Measurements from ENCODE around the gene ACBD6. TPM values are rescaled to one million over a fixed set of nuclear protein-coding genes. Genes with fewer than 3 reads are reported as not detected.

The ACBD6 gene
- total RNA-seq, 3 donors from 2014 or later (not counting 1 experiment from before 2014, with no cell fraction given), result 29.8 to 47.3 (median 41.9) TPM

DNA sequence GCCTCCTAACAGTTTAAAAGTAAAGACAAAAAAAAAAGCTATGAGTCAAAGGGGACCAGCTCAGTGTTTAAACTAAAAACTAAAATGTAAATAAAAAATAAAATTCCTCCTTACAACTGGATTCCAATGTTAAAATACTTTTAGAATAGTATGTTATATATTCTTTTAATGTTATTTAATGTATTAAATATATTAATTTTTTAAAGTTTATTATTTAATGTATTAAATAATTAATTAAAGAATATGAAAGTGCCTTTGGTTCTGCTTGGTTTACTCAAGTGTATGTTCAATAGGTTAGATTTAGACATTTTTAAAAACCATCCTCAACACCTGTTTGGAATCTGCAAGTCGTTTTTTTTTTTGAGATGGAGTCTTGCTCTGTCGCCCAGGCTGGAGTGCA is 13.1 kb downstream of the ACBD6 start:
- Mint-ChIP-seq H3K27ac (no peak overlapping the region), H3K4me1 (peaks cover 5 to 21% of the 10 kb centered on the region in 2 donors), H3K9me3 (no peaks in the 10 kb centered on the region), H3K27me3 (ENCODE audit: low read depth in 2 of 2) (no peaks in the 10 kb centered on the region), H3K4me3 (no peak overlapping the region), H3K36me3 (no peaks in the 10 kb centered on the region)
- Histone ChIP-seq H3K4me1 (ENCODE audit: control insufficient read depth, insufficient read depth, low read length) (no peaks in the 10 kb centered on the region), H3K27me3 (ENCODE audit: control insufficient read depth, insufficient read depth, low read length) (no peaks in the 10 kb centered on the region), H3K9me3 (ENCODE audit: control insufficient read depth, insufficient read depth, low read length) (no peaks in the 10 kb centered on the region), H3K27ac (ENCODE audit: low read length) (no peak overlapping the region), H3K4me3 (ENCODE audit: low read length) (no peak overlapping the region), H3K36me3 (ENCODE audit: control insufficient read depth, insufficient read depth, low read length) (peaks cover 11% of the 10 kb centered on the region)
- WGBS (ENCODE audit: insufficient coverage), result 91% methylated on average over 2 of the region's 2 CpGs
- intact Hi-C loops (cut with micrococcal nuclease), result no loop called here
- TF ChIP-seq, protein P1, sequence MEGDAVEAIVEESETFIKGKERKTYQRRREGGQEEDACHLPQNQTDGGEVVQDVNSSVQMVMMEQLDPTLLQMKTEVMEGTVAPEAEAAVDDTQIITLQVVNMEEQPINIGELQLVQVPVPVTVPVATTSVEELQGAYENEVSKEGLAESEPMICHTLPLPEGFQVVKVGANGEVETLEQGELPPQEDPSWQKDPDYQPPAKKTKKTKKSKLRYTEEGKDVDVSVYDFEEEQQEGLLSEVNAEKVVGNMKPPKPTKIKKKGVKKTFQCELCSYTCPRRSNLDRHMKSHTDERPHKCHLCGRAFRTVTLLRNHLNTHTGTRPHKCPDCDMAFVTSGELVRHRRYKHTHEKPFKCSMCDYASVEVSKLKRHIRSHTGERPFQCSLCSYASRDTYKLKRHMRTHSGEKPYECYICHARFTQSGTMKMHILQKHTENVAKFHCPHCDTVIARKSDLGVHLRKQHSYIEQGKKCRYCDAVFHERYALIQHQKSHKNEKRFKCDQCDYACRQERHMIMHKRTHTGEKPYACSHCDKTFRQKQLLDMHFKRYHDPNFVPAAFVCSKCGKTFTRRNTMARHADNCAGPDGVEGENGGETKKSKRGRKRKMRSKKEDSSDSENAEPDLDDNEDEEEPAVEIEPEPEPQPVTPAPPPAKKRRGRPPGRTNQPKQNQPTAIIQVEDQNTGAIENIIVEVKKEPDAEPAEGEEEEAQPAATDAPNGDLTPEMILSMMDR (IDR thresholded peaks at IDR 0.05), result no peak
- DNase-seq (no peak), ATAC-seq (no peak)

DNA sequence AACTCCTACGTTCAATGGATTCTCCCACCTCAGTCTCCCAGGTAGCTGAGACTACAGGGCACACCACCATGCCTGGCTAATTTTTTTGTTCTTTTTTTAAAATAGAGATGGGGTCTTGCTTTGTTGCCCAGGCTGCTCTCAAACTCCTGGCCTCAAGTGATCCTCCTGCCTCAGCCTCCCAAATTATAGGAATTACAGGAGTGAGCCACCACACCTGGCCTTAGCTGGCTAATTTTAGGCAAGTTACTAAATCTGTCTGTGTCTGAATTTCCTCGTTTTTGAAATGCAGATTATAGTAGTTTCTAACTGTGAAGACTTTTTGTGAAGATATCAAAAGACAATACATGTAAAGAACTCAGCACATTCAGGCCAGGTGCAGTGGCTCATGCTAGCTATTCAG is 13.7 kb downstream of the ACBD6 start:
- Mint-ChIP-seq H3K27me3 (ENCODE audit: low read depth in 2 of 2) (no peaks in the 10 kb centered on the region), H3K4me3 (no peak overlapping the region), H3K27ac (no peak overlapping the region), H3K4me1 (peaks cover 4 to 21% of the 10 kb centered on the region in 2 donors), H3K36me3 (no peaks in the 10 kb centered on the region), H3K9me3 (no peaks in the 10 kb centered on the region)
- DNase-seq (no peak), ATAC-seq (no peak)
- H3K27me3 ChIP-seq (ENCODE audit: control insufficient read depth, insufficient read depth, low read length), result no peaks in the 10 kb centered on the region
- H3K27ac ChIP-seq (ENCODE audit: low read length), result no peak overlapping the region
- H3K36me3 ChIP-seq (ENCODE audit: control insufficient read depth, insufficient read depth, low read length), result peaks cover 11% of the 10 kb centered on the region
- H3K9me3 ChIP-seq (ENCODE audit: control insufficient read depth, insufficient read depth, low read length), result no peaks in the 10 kb centered on the region
- H3K4me3 ChIP-seq (ENCODE audit: low read length), result no peak overlapping the region
- WGBS (ENCODE audit: insufficient coverage), result 89% methylated on average over 2 of the region's 2 CpGs
- TF ChIP-seq, protein P1 (IDR thresholded peaks at IDR 0.05), result no peak
- intact Hi-C loops (cut with micrococcal nuclease), result no loop called here
- H3K4me1 ChIP-seq (ENCODE audit: control insufficient read depth, insufficient read depth, low read length), result no peaks in the 10 kb centered on the region

DNA sequence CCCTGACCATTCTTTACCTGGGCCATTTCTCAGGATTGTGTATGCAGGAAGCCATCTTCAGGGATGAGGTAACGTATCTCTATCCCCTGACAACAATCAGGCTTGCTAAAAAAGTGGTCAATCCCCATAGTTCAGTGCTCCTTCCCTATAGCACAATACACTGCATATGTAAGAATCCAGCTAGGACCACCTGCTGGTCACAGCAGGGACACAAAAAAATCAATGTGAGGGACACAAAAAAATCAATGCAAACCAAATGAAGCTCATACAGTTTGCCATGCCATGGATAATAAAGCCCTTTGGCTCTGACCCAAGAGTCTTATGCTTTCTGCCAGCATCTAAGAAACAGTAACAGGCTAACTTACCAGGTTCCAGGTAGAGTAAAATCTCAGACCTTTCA is 16.3 kb downstream of the ACBD6 start:
- Mint-ChIP-seq H3K27me3 (ENCODE audit: low read depth in 2 of 2) (no peaks in the 10 kb centered on the region), H3K27ac (no peak overlapping the region), H3K4me3 (no peak overlapping the region), H3K4me1 (peaks cover 14 to 24% of the 10 kb centered on the region in 2 donors), H3K36me3 (no peaks in the 10 kb centered on the region), H3K9me3 (no peaks in the 10 kb centered on the region)
- H3K36me3 ChIP-seq (ENCODE audit: control insufficient read depth, insufficient read depth, low read length), result peaks cover 4% of the 10 kb centered on the region
- no peak overlapping the region for H3K4me3 ChIP-seq (ENCODE audit: low read length)
- H3K27me3 ChIP-seq (ENCODE audit: control insufficient read depth, insufficient read depth, low read length), result no peaks in the 10 kb centered on the region
- DNase-seq, result no peak
- TF ChIP-seq, protein P1 (IDR thresholded peaks at IDR 0.05), result no peak
- 93% methylated on average over 1 of the region's 1 CpG for WGBS (ENCODE audit: insufficient coverage)
- H3K4me1 ChIP-seq (ENCODE audit: control insufficient read depth, insufficient read depth, low read length), result no peaks in the 10 kb centered on the region
- no peak overlapping the region for H3K27ac ChIP-seq (ENCODE audit: low read length)
- intact Hi-C loops (cut with micrococcal nuclease), result no loop called here
- no peak for ATAC-seq
- H3K9me3 ChIP-seq (ENCODE audit: control insufficient read depth, insufficient read depth, low read length), result no peaks in the 10 kb centered on the region

GRCh38 chr1:180484490-180484889 is 17.9 kb downstream of the ACBD6 start:
- TF ChIP-seq, protein P1 (IDR thresholded peaks at IDR 0.05), result no peak
- no peak overlapping the region for H3K27ac ChIP-seq (ENCODE audit: low read length)
- Mint-ChIP-seq H3K4me1 (peaks cover 14 to 24% of the 10 kb centered on the region in 2 donors), H3K36me3 (no peaks in the 10 kb centered on the region), H3K27me3 (ENCODE audit: low read depth in 2 of 2) (no peaks in the 10 kb centered on the region), H3K4me3 (no peak overlapping the region), H3K9me3 (no peaks in the 10 kb centered on the region), H3K27ac (no peak overlapping the region)
- intact Hi-C loops (cut with micrococcal nuclease), result loop anchor here (5.0 kb wide), 2 partner anchors 617 to 777 kb away; no protein-coding TSS in a partner anchor
- ATAC-seq (no peak), DNase-seq (no peak)
- H3K9me3 ChIP-seq (ENCODE audit: control insufficient read depth, insufficient read depth, low read length), result no peaks in the 10 kb centered on the region
- no peaks in the 10 kb centered on the region for H3K27me3 ChIP-seq (ENCODE audit: control insufficient read depth, insufficient read depth, low read length)
- H3K36me3 ChIP-seq (ENCODE audit: control insufficient read depth, insufficient read depth, low read length), result peaks cover 2% of the 10 kb centered on the region
- WGBS (ENCODE audit: insufficient coverage), result 100% methylated on average over 6 of the region's 8 CpGs
- H3K4me3 ChIP-seq (ENCODE audit: low read length), result no peak overlapping the region
- H3K4me1 ChIP-seq (ENCODE audit: control insufficient read depth, insufficient read depth, low read length), result no peaks in the 10 kb centered on the region
